ENCODE data around the gene MS4A6E.

DNA sequence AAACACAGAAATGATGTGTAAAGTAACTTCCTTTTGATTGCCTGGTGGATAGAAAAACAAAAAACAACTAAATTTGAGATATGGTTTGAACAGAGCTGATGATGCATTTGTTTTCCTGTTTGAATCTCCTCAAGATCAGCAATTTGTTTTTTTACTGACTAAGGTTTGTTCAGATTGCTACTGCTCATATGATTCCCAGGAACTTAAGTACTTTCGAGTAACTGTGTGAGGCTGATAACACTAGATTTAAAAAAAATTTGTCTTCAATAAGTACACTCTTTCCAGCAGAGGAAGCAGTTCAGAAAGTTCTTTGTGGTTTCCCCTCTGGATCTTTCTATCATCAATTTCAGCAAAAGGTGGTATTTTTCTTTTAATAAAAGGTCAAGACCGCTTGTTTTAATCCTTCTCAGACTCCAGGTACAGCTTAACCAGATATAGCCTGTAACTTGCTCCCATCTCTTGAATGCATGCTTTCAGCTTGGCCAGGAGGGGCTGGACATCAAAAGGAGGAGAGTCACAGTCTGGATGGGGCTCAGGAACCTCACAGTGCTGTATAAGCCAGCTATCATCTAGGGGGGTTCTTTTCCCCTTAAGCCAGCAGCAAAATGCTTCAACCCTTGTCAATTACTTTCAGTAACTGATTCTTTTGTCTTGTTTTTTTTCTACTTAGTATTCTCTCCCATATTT, 12.3 kb upstream of the MS4A6E start:
- TF ChIP-seq, protein P1, sequence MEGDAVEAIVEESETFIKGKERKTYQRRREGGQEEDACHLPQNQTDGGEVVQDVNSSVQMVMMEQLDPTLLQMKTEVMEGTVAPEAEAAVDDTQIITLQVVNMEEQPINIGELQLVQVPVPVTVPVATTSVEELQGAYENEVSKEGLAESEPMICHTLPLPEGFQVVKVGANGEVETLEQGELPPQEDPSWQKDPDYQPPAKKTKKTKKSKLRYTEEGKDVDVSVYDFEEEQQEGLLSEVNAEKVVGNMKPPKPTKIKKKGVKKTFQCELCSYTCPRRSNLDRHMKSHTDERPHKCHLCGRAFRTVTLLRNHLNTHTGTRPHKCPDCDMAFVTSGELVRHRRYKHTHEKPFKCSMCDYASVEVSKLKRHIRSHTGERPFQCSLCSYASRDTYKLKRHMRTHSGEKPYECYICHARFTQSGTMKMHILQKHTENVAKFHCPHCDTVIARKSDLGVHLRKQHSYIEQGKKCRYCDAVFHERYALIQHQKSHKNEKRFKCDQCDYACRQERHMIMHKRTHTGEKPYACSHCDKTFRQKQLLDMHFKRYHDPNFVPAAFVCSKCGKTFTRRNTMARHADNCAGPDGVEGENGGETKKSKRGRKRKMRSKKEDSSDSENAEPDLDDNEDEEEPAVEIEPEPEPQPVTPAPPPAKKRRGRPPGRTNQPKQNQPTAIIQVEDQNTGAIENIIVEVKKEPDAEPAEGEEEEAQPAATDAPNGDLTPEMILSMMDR (IDR thresholded peaks at IDR 0.05), result no peak
- TF ChIP-seq POLR2A (IDR thresholded peaks at IDR 0.05) (no peak), POLR2AphosphoS5 (IDR thresholded peaks at IDR 0.05) (peak in 1 of 4 donors; percentile 45), EP300 (IDR thresholded peaks at IDR 0.05) (peak in 2 of 4 donors; percentile 15)
